NCI-H146 treated with DMSO at 0.1 percent for 48 hours (cell line): ENCODE measurements around the gene CGAS.
"Not testable (repeated sequence)": the region's sequence is repeated elsewhere in the genome, so short reads cannot be mapped to it uniquely, and the experiment has no call there.

Source experiments
- DNase-seq: peaks from one replicate; lab custom pipeline; 2025; ENCODE audit not compliant: unreplicated experiment; lab: John Stamatoyannopoulos, UW

Gene CGAS

GRCh38 chr6:73452107-73452461 is at the start of gene CGAS:
Gene CGAS, minus strand, starts transcription at chr6:73452297. Its CDS starts 116 bp downstream, at chr6:73452181.
- DNase-seq = no peak

- DNase-seq = no peak
Observed at GRCh38 chr6:73497915-73498314, 45.8 kb upstream of the CGAS start.

DNA sequence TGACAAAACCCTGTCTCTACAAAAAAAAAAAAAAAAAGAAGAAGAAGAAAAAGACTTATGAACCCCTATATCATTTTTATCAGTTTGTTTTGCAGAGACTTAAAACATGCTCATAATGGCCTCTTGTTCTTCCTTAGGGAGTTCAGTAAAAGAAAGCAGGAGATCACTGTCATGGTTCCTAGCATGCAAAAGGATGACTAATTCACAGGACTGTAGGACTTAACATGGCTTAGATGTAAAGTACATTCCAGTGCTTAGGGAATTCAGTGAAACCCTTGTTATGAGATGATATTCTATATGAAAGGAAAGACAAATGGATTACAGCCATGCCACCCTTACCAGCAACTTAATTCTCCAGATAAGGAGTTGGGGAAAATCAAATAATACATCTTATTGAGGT is 39.3 kb upstream of the CGAS start:
- no peak for DNase-seq

DNA sequence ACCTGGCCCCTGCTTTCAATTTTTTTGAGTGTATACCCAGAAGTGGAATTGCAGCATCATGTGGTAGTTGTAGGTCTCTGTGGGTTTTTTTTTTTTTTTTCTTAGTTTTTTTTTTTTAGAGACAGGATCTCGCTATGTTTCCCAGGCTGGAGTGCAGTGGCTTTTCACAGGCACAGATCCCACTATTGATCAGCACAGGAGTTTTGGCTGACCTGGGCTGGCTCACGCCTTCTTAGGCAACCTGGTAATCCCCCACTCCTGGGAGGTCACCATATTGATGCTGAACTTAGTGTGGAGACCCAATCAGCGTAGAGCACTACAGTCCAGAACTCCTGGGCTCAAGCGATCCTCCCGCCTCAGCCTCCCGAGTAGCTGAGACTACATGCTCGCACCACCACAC is 35.4 kb upstream of the CGAS start:
- no peak for DNase-seq

DNA sequence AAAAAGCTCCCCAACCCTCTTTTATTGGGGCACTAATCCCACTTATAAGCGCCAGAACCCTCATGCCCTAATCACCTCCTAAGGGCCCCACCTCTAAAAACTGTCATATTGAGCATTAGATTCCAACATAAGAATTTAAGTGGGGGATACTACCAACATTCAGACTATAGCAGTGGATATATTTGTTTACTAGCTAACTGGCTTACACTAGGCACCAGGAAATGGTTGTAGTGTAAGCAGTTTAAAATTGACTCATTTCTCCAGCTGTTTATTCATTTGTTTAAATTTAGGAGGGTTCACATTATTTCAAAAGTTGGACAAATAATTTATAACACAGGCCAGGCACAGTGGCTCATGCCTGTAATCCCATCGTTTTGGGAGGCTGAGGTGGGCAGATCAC is 32.3 kb upstream of the CGAS start:
- DNase-seq = no peak

DNA sequence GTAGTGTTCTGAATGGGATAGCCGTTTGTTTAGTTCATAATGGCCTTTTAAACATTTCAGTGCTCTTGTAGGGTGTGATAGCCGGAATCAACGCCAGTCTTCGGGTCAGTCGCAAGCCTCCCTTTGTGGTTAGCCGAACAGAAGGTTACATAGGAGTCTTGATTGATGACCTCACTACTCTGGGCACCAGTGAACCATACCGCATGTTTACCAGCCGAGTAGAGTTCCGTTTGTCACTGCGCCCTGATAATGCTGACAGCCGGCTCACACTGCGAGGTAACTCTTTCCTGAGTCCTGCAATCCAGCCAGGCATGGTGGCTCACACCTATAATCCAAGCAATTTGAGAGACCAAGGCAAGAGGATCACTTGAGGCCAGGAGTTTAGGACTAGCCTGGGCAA is 29.9 kb upstream of the CGAS start:
- no peak for DNase-seq

DNA sequence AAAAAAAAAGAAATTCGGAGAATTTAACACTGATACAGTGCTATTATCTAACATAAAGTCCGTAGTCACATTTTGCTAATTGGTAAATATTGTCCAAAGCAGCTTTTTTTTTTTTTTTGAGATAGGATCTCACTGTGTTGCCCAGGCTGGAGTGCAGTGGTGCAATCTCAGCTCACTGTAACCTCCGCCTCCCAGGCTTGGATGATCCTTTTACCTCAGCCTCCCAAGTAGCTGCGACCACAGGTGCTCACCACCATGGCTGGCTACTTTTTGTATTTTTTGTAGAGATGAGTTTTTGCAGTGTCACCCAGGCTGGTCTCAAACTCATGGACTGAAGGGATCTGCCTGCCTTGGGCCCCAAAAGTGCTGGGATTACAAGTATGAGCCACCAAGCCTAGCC is 25.3 kb upstream of the CGAS start:
- no peak for DNase-seq

GRCh38 chr6:73476723-73477122 is 24.6 kb upstream of the CGAS start:
- no peak for DNase-seq

DNA sequence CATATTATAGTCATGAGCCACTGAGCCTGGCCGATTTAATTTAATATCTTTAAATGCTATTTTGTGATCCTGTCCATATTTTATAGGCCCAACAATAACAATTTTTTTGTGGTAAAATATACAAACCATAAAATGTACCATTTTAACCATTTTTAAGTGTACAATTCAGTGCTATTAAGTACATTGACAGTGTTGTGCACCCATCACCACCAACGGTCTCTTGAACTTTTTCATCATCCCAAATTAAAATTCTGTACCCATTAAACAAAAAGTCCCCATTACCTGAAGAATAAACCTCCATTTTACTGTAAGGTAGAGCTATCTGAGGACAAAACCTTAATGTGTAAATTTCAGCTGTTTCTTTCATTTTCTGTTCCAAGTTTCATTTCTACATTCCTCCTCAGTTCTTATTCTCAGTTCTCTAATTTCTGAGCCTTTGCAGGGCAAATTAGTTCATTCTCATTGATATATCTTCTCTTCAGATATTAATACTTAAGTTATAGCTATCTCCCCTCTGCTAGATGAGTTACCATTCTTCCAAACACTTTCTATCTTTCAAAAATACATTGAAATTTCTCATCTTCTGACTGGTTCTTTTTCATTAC is 19.7 kb upstream of the CGAS start:
- no peak for DNase-seq

- DNase-seq = peak; percentile 66
Observed at GRCh38 chr6:73461537-73462350, 9.6 kb upstream of the CGAS start, which contains the start of gene MTO1. Gene MTO1, plus strand, starts transcription at chr6:73461737. Its CDS starts 118 bp downstream, at chr6:73461855.

GRCh38 chr6:73460056-73460455 is 8.0 kb upstream of the CGAS start:
- DNase-seq = no peak

DNA sequence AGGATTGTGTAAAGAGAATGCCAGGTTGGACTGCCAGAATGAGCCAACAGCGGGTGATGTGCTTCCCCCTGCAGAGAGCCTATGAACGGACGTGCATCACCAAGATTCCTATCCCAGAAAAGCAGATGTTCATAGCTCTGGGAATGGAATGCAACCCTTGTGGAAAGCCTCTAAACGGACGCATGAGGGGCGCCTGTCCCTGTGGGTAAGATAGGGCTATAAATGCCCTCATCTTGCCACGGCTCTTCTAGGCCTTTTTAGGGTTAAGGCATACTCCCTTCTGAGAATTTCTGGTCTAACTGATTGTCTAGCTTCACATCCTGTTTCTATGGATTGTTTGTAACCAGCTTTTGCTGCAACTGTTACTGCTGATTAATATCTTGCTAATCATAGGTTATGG is 7.4 kb upstream of the CGAS start:
- not testable (repeated sequence) for DNase-seq

GRCh38 chr6:73455865-73456629 is 4.0 kb upstream of the CGAS start:
- DNase-seq = no peak

DNA sequence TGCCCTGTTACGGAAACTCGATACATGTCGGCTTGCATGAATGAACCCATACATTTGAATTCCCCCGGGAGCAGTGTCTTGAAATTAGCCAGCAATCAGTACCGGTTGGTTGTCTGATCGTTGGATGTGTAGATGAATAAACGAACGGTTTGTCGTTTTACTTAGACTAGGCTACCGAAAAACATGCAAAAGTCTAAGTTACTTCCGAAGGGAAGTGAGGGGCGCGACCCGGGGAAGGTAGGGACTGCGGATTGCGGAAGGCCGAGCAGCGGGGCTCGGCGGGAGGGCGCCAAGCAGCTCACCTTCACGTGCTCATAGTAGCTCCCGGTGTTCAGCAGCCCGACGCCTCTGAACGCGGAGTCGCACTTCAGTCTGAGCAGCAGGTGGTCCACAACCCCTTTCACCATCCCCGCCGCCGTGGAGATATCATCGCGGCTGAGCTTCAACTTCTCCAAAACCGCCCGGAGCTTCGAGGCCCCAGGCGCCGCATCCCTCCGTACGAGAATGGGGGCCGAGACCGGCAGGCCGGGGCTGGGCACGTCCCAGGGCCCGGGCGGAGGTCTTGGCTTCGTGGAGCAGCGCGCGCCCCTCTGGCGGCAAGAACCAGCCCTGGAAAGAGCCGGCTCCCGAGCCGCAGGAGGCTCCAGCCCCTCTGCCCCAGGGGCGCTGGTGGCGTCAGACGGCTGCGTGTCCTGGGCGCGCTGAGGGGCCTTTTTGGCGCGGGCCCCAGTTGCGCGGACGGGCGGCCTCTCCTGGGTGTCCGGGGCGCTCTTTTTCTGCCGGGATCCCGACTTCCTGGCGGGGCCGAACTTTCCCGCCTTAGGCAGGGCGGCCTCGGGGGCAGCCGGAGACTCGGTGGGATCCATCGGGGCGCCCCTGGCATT is 632 bp downstream of the CGAS start:
- DNase-seq = peak; percentile 17

DNA sequence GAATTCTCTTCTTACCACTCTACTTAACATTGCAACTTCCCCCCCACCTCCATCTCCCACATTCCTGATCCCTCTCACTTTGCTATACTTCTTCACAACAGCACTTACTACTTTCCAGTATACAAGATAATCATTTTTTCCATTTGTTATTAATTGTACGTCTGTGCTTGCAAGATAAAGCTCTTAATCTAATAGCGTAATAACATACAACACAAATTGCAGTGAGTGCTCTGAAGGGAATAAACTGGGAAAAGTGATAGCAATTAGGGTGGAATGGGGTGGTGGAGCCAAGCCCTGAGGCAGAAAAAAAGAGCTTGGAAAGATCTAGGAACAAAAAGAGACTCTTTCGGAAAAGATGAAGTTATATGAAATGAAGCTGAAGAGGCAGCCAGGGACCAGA is 8.5 kb downstream of the CGAS start:
- no peak for DNase-seq

GRCh38 chr6:73435236-73435635 is 16.9 kb downstream of the CGAS start:
- no peak for DNase-seq

DNA sequence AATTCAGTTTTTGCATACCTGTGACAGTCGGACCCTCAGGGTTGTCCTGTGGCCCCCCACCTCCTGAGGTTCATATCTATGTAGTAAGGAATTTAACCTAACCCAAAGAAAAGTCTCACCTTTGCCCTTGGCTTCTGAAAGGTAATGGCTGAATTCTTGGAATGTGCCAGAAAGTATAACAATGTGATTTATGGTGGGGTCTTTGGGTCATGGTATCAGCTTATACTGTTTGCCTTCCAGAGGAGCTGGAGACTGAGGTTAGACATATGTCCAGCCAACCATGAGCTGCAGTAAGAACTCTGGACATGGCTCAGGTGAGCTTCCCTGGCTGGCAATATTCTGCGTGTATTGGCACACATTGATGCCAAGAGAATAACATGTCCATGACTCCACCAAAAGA is 30.6 kb downstream of the CGAS start:
- no peak for DNase-seq

GRCh38 chr6:73418081-73418741 is 33.9 kb downstream of the CGAS start:
- no peak for DNase-seq

GRCh38 chr6:73413102-73413501 is 39.0 kb downstream of the CGAS start:
- DNase-seq = no peak

- no peak for DNase-seq
Observed at GRCh38 chr6:73409395-73409794, 42.7 kb downstream of the CGAS start.
